ENCODE measurements around the gene BTF3. TPM values are rescaled to one million over a fixed set of nuclear protein-coding genes. Genes with fewer than 3 reads are reported as not detected.
"Not testable (repeated sequence)": the region's sequence is repeated elsewhere in the genome, so short reads cannot be mapped to it uniquely, and the experiment has no call there.

BTF3 gene
- polyA plus RNA-seq, 4 donors = 890 to 1,032 (median 965) TPM

DNA sequence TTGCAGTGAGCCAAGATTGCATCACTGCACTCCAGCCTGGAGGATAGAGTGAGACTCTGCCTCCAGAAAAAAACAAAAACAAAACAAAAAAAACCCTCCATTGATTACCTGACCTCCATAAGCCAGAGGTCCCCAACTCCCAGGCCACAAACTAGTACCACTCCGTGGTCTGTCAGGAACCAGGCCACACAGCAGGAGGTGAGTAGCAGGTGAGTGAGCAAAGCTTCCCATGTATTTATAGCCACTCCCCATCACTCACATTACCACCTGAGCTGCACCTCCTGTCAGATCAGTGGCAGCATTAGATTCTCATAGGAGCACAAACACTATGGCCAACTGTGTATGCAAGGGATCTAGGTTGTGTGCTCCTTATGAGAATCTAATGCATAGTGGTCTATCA lies 13.7 kb upstream of the BTF3 start:
- DNase-seq (ENCODE audit: low read depth in 4 of 4, low spot score in 3 of 4) = no peak

DNA sequence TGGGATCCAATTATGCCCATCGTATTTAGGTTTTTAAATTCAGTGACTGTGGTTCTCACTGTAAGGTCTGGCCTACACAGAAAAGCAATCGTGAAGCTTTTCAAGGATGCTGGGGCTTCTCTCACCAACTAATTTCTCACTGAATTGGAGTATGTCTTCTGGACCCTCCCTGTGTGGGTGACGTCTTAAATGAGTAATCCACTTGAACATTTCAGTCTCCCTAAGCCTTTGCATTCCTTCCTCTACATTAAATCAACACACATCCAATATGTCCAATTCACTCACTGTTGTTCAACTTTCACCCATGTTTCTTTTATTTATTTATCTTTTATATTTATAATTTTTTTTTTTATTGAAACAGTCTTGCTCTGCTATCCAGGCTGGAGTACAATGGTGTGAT lies 12.5 kb upstream of the BTF3 start:
- no peak for DNase-seq (ENCODE audit: low read depth in 4 of 4, low spot score in 3 of 4)

DNA sequence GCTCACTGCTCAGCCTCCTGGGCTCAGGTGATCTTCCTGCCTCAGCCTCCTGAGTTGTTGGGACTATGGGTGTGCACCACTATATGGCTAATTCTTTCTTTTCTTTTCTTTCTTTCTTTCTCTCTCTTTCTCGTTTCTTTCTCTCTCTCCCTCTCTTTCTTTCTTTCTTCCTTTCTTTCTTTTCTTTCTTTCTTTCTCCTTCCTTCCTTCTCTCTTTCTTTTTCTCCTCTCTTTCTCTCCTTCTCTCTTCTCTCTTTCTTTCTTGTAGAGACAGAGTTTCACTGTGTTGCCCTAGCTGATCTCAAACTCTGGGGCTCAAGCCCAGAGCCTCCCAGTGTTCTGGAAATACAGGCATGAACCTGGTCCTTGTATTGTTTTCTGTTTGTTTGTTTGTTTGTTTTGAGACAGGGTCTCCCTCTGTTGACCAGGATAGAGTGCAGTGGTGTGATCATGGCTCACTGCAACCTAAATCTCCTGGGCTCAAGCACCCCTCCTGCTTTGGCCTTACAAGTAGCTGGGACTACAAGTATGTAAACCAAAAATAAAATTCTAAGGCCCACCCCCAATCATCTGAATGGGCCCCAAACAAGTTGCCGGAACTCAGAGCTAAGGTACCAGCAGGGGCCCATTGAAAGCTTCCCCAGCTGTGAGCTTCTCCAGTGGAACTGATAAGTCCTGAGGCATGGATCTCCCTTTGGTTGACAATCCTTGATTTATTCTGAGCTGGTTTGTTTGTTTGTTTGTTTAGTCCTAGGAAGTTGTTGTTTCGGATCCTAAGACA lies 11.9 kb upstream of the BTF3 start:
- DNase-seq (ENCODE audit: low read depth in 4 of 4, low spot score in 3 of 4) = no peak

DNA sequence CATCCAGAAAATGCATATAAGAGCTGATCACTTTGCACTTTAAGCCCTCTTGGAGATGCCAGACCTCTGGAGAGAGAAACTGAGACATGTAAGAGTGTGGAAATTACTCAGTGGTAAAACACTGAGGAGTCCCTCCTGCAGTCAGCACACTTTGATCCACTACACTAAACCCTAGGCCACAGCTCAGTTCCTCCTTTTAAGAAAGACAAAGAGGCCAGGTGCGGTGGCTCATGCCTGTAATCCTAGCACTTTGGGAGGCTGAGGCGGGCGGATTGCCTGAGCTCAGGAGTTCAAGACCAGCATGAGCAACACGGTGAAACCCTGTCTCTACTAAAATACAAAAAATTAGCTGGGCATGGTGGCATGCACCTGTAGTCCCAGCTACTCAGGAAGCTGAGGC lies 11.0 kb upstream of the BTF3 start:
- DNase-seq (ENCODE audit: low read depth in 4 of 4, low spot score in 3 of 4) = not testable (repeated sequence)

DNA sequence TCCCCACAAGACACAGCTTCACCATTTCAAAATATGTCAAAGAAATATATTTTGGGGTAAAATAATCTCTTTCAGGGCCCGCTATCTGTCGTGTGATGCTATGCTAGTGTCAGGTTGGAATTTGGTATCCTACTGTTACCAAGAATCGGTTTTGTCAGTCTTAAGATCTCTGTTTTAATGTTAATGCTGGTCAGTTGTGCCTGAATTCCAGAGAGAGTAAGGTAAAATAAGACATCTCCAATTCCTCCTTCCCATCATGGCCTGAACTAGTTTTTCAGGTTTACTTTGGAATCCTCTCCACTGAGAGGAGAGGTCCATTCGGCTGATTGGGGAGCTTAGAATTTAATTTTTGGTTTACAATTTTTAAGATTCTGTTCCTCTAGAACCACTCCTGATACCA lies 10.4 kb upstream of the BTF3 start:
- no peak for DNase-seq (ENCODE audit: low read depth in 4 of 4, low spot score in 3 of 4)

DNA sequence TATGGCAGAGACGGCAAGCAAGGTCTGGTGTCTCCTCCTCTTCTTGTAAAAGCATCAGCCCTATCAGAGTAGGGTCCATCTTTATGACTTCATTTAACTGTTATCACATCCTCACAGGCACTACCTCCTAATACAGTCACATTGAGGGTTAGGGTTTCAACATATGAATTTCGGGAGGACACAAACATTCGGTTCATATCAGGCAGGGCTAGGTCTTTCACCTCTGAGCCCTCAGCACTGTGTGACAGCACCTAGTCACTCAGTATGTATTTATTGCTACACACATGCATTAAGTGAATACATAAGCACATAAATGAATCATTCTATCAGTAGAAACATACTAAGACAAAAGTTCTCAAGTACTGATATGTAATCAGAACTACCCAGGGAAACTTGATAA lies 9.4 kb upstream of the BTF3 start:
- no peak for DNase-seq (ENCODE audit: low read depth in 4 of 4, low spot score in 3 of 4)

DNA sequence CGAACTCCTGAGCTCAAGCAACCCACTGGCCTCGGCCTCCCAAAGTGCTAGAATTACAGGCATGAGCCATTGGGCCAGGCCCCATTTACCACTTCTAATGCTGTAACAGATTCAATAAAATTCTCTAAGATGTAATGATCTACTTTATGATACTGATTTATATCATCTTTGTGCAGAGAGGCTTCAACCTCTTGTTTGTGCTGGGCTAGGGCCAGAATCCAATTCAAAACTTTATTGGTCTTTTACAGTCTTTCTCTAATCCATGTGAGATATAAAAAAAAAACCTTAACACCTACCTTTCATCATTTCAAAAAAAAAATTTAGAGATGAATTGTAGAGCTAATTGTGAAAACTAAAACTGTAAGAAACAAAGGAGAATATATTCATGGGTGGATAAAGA lies 8.2 kb upstream of the BTF3 start:
- DNase-seq (ENCODE audit: low read depth in 4 of 4, low spot score in 3 of 4) = no peak

DNA sequence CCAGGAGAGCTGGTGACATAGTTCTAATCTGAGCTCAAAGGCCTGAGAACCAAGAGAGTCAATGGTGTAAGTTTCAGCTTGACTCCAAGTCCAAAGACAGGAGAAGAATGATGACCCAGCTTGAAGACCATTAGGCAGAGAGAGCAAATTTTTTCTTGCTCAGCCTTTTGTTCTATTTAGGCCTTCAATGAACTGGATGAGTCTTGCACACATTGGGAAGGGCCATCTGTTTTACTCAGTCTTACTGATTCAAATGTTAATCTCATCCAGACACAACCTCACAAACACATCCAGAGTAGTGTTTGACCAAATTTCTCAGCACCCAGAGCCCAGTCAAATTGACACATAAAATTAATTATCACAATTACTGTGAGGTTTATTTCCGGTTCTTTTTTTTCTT lies 7.1 kb upstream of the BTF3 start:
- no peak for DNase-seq (ENCODE audit: low read depth in 4 of 4, low spot score in 3 of 4)

DNA sequence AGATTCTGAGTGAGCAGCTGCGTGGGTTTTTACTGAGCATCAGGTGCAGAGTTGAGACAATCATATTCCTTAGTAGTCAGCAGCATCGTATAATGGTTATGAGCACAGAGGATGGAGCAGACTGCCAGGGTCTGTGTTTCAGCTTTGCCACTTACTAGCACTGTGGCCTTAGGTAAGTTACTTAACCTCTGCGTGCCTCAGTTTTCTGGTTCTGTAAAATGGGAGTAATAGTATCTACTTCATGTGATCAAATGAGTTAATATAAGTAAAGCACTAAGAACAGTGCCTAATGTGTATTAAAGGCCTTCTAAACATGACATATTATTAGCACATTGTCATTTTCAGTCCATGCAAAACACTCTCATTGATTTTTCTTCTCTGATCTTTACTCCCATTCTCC lies 4.8 kb upstream of the BTF3 start:
- no peak for DNase-seq (ENCODE audit: low read depth in 4 of 4, low spot score in 3 of 4)

DNA sequence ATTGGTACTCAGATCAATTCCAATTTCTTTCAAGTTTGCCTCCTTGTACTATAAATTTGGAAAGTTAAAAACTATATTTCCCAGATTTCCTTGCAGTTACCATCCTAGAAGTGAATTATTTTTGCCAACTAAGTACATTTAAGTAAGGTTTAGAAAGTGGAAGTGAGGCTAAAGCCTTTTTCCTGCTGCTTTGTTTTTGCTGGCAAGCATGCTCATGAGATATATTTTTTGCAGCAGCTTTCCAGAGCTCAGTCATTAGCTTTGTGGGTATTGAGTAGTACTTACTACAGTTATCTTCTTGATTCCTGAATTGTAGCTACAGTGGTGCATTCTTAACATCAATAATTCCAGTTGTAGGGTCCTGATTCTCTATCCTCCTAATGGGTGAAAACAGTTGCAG lies 3.5 kb upstream of the BTF3 start:
- DNase-seq (ENCODE audit: low read depth in 4 of 4, low spot score in 3 of 4) = no peak

DNA sequence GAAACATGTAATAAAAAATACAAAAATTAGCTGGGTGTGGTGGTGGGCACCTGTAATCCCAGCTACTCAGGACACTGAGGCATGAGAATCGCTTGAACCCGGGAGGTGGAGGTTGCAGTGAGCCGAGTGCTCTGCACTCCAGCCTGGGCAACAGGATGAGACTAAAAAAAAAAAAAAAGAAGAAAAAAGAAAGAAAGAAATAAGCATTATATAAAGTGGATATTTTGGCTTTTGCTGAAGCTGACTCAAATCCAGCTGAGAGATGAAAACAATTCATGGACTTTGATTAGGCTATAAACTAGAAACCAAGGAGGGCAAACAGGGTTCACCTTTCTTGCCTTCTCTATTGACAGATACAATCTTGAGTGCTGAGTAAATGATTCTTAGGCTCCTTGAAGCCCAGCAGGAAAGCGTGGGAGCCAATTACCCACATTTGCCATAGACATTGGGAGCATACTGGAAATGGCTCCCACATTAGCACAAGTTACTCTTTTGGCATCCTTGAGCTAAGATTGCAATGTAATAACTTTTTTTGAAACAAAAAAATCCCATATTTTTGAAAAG lies 2.4 kb upstream of the BTF3 start:
- DNase-seq (ENCODE audit: low read depth in 4 of 4, low spot score in 3 of 4) = no peak

DNA sequence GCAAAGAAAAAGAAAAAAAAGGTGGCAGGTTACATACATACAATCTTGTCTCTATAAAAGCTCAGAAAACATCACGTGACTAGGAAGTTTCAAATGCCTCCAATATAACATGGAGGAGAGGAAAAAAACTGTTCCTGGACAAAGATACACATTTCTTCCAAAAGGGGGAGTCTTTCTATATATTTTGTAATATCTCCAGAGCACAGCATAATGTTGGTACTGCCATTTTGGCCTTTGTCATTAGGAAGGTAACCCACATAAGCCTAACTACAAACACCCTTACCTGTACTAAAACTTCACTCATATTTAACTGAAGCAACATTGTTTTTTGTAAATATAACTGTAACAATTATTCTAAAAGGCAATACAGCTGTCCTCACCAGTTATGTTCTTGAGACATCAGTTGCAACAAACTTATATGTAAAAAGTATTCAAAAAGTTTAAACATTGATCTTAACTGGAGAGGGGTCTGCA lies 1.2 kb upstream of the BTF3 start:
- DNase-seq (ENCODE audit: low read depth in 4 of 4, low spot score in 3 of 4) = peak in 3 of 4 donors; percentile 36 to 52 (median 45)

DNA sequence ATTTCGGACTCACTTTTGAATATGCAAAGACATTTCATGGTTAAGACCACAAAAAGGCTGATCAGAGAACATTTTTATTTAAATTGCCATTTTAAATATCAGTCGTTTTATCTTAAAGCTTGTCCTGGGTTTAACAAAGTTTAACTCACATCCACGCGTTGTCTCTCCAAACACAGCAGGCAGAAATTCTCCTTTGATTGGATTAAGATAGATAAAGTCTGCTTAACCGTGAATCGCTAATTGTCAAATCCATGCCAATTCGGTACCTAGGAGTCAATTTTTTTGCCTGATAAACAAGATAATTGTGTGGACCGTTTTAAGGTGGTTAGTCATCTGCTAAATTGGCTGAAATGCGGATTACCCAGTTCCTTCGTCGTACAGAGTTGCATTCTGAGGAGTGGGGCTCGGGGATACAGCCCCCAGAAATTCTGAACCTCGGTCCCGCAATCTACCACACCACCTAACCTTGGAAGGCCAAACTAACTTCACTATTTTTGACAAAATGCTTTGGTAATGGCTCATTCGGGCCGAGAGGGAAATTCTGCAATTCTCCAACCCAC lies 665 bp upstream of the BTF3 start:
- DNase-seq (ENCODE audit: low read depth in 4 of 4, low spot score in 3 of 4) = peak in 1 of 4 donors; percentile 8

DNA sequence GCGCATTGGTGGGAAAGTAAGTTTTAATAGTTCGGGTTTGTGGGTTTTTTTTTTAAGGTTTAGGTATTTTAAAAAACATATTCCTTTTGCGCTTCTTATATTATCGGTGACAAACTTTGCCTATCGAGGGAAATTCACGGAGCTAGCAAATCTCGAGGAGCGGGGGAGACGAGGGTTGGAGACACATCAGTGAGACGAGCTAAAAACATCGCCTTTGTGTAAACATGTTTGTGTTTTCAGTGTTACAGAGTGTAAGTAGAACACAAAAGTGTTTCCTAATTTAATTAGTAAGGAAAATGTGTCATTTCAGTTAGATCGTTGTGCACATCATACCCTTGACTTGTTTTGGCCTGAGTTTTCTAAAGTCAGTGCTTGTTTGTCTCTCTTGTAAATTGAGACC lies 945 bp downstream of the BTF3 start:
- no peak for DNase-seq (ENCODE audit: low read depth in 4 of 4, low spot score in 3 of 4)

DNA sequence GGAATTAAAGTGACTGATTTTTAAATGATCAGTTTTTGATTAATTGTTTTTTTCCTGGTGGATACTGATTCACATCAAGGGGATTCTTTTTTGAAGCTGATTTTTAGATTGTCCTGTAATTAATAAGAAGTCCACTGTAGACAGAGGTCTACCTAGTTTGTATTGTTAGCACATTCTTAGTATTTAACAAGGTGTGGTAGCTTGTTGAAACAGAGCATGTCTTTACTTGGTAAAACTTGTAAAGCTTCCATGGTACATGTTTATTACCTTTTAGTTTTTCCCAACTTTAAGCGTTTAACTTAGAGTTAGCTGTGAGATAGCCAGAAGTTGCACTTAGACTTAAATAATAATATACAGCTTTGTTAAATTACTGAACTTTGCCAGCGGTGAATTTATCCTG lies 1.5 kb downstream of the BTF3 start:
- DNase-seq (ENCODE audit: low read depth in 4 of 4, low spot score in 3 of 4) = no peak

DNA sequence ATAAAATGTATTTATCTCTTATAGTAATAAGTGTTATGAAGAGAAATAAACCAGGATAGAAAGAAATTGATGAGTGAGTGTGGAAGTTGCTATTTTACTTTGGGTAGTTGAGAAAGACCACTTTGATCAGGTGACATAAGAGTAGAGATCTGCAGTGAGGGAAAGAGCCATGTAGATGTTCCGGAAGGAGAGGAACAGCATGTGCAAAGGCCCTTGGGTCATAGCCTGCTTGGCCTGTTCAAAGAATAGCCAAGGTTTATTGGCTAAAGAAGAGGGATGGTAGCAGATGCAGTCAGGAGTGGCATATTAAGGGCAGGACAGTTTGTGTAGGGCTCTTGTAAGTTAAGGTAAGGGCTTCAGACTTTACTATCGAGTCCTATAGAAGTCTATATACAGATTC lies 3.2 kb downstream of the BTF3 start:
- DNase-seq (ENCODE audit: low read depth in 4 of 4, low spot score in 3 of 4) = no peak

DNA sequence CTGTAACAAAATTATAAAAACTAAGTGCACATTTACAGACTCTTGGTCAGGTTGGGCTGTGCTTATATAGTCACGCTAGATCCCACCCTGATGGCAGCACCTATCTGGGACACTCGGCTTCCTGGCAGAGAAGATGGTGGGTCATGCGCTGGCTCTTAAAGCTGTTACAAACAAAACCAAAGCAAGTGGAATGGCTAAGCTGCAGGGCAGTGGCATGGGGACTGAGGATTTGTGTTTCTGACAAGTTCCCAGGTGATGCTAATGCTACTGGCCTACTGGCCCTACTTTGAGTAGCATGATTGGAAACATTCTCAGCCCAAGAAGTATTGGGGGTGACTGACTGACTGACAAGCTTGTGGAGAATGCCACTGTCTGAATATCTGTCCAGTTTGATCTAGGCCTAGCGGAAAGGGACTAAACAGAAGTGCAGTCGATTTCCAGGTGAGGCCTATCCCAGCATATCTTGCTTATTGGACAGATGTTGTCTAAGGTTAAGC lies 8.3 kb downstream of the BTF3 start:
- DNase-seq (ENCODE audit: low read depth in 4 of 4, low spot score in 3 of 4) = no peak

DNA sequence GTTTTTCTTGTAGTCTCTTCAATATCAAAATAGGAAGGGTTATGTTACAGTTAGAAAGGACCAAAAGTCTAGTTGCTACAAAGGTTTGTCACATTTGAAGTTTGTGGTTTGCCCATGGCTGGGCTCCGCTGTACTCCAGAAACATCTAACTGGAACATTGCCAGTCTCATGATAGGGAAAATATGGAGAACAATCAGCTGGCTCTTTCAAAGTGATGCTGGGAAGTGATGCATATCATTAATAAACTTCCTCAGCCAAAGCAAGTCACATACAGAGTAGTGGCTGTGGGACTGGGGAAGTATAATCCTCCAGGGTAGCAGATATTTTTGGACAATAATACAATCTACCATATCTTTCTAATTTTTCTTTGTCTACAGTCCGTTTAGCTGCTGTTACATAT lies 8.8 kb downstream of the BTF3 start:
- no peak for DNase-seq (ENCODE audit: low read depth in 4 of 4, low spot score in 3 of 4)

DNA sequence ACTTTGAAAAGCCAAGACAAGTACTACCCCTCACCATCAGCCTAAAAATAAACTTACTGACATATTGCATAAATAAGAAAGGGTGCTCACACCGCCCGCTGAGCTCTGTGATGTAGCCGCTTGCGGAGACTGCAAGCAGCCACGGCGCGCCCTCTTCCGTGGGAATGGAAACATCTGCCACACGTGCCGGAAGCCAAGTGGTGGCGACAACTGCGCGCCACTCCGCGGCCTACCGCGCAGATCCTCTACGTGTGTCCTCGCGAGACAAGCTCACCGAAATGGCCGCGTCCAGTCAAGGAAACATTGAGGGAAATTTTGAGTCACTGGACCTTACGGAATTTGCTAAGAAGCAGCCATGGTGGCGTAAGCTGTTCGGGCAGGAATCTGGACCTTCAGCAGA lies 10.3 kb downstream of the BTF3 start:
- not testable (repeated sequence) for DNase-seq (ENCODE audit: low read depth in 4 of 4, low spot score in 3 of 4)

DNA sequence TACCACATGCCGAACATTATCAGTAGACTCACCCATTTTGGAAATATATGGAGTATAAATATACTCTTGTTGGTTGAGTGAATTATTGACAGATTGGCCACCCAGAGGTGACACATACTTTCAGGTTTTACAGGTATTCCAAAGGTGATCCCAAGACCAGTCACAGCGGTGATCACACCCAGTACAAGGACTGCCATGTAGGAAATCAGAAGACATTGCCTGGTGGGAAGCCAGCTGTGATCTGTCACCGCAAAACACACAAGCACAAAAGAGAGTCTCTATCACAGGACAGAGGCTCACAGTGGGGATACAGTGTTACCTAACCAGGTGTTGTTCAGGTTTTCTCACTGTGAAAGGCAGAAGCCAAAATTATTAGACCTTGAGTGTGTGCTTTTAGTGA lies 15.8 kb downstream of the BTF3 start:
- no peak for DNase-seq (ENCODE audit: low read depth in 4 of 4, low spot score in 3 of 4)

DNA sequence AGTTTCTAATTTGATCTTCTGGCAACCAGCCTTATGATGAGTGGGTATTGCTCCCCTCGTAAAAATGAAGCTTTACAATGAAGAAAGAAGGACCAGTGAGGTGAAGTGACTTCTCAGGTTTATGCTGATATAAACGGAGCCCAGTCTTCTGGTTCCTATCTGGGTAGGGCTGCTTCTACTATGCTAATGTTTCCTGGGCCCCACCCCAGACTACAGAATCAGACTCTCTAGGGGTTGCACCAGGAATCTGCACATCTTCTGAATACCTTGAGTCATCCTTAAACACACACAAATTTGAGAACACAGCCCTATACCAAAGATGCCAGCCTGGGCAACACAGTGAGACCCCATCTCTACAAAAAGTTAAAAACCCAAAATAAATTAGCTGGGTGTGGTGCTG lies 16.2 kb downstream of the BTF3 start:
- no peak for DNase-seq (ENCODE audit: low read depth in 4 of 4, low spot score in 3 of 4)

DNA sequence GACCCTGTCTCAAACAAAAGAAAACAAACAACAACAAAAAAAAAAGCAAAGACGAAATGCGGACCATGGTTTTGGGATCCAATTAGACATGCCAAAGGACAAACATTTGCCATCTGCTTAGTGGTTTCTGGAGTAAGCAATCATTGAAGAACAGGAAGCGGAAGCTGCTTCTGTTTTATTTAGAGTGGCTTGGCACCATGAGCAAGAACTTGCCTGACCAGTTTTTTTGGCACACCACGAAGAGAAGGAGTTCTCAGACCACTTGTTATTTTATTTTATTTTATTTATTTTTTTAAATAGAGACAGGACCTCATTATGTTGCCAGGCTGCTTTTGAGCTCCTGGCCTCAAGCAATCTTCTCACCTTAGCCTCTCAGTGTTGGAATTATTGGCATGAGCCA lies 17.0 kb downstream of the BTF3 start:
- no peak for DNase-seq (ENCODE audit: low read depth in 4 of 4, low spot score in 3 of 4)
